ENCODE data around the gene DIS3L. TPM values are rescaled to one million over a fixed set of nuclear protein-coding genes. Genes with fewer than 3 reads are reported as not detected.

Gene DIS3L
- 9.0 and 13.9 TPM in 2 replicates for total RNA-seq

DNA sequence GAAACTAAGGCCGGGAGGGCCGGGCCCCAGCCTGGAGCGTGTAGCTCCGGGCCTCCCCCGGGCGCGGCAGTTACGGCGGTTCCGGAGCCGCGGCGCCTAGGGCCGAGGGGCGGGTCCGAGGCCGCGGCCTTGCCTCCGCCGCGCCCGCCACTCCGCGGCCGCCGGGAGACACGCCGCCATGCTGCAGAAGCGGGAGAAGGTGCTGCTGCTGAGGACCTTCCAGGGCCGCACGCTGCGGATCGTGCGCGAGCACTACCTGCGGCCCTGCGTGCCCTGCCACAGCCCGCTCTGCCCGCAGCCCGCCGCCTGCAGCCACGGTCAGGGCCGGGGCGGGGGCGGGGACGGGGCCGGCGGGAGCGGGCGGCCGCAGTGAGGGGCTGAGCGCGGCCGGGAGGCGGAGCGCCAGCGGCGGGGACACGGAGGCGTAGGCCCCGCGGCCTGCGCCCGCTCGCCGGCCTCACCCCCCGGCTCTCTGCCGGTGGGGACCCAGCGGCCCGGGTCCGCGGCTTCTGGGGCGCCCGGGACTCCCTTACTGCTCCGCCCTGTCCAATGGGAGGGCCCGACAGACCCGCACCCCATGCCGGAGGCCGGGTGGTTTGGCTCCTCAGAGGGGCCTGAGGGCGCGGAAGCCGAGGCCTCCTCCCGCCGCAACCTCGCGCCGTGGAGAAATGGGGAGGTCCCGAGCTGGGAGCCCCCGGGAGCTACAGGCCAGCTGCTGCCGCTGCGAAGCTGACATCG, at the start of gene DIS3L:
TSS of gene DIS3L (plus strand) at position 150 of the 738 bp plus-strand sequence. CDS start at position 179, 29 bp downstream.

GRCh38 chr15:66253418-66254088, 39.8 kb upstream of the DIS3L start, which contains the start of gene MEGF11:
MEGF11 (minus strand) TSS chr15:66253750; CDS start chr15:66128403, 125,347 bp downstream.

GRCh38 chr15:66356359-66357236, 63.2 kb downstream of the DIS3L start, which contains the start of gene TIPIN:
TIPIN (minus strand) TSS chr15:66356685; CDS start chr15:66352947, 3,738 bp downstream.

Other genes with a start within 250 kb of the DIS3L start
- gene MEGF11, start 39.8 kb upstream of the DIS3L start, total RNA-seq: 0.16 and 0.38 TPM in 2 replicates
- 3.0 and 8.0 TPM in 2 replicates for gene TIPIN, start 63.1 kb downstream of the DIS3L start, total RNA-seq
- 26.1 and 42.0 TPM in 2 replicates for gene MAP2K1, start 93.3 kb downstream of the DIS3L start, total RNA-seq
- 22.3 and 22.8 TPM in 2 replicates for gene SNAPC5, start 204.2 kb downstream of the DIS3L start, total RNA-seq
- gene RPL4, start 211.3 kb downstream of the DIS3L start, total RNA-seq: 6,003 and 6,582 TPM in 2 replicates
- 5.6 and 22.0 TPM in 2 replicates for gene ZWILCH, start 211.8 kb downstream of the DIS3L start, total RNA-seq

All from mesangial cell (primary cell).